ENCODE measurements around the gene OR2K2.
"Not testable (repeated sequence)": the region's sequence is repeated elsewhere in the genome, so short reads cannot be mapped to it uniquely, and the experiment has no call there.

DNA sequence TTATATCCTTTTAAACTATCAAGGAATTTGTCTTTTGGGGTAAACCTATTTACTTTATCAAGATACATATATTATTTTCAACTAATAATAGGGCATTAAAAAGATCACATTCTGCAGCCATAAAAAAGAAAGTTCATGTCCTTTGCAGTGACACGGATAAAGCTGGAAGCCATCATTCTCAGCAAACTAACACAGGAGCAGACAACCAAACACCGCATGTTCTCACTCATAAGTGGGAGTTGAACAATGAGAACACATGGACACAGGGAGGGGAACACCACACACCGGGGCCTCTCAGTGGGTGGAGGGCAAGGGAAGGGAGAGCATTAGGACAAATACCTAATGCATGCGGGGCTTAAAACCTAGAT, 30.4 kb downstream of the OR2K2 start:
- TF ChIP-seq MAFF (IDR thresholded peaks at IDR 0.05; ENCODE audit: low read length); SMC3 (conservative IDR thresholded peaks at IDR 0.05; ENCODE audit: insufficient read depth, low read depth, low read length); GTF2F1 (IDR thresholded peaks at IDR 0.05; ENCODE audit: low read depth, low read length); FOXA1 (IDR thresholded peaks at IDR 0.05; ENCODE audit: borderline replicate concordance); POLR2A (conservative IDR thresholded peaks at IDR 0.05): not testable (repeated sequence)
- TF ChIP-seq, protein P1, sequence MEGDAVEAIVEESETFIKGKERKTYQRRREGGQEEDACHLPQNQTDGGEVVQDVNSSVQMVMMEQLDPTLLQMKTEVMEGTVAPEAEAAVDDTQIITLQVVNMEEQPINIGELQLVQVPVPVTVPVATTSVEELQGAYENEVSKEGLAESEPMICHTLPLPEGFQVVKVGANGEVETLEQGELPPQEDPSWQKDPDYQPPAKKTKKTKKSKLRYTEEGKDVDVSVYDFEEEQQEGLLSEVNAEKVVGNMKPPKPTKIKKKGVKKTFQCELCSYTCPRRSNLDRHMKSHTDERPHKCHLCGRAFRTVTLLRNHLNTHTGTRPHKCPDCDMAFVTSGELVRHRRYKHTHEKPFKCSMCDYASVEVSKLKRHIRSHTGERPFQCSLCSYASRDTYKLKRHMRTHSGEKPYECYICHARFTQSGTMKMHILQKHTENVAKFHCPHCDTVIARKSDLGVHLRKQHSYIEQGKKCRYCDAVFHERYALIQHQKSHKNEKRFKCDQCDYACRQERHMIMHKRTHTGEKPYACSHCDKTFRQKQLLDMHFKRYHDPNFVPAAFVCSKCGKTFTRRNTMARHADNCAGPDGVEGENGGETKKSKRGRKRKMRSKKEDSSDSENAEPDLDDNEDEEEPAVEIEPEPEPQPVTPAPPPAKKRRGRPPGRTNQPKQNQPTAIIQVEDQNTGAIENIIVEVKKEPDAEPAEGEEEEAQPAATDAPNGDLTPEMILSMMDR (IDR thresholded peaks at IDR 0.05 in 2 of 3, conservative IDR thresholded peaks at IDR 0.05 in 1 of 3; ENCODE audit: insufficient read depth in 2 of 3, low read depth in 1 of 3, low read length in 3 of 3) = not testable (repeated sequence)

Measured in K562 (cell line).